SIG-M5 treated with dmso at 0.1 percent for 504 hours (cell line): Measurements from ENCODE around the gene PPP1R13B.
"Not testable (repeated sequence)": the region's sequence is repeated elsewhere in the genome, so short reads cannot be mapped to it uniquely, and the experiment has no call there.

Source experiments
- DNase-seq: peaks from one replicate; lab custom pipeline; 2025; ENCODE audit not compliant: unreplicated experiment; lab: John Stamatoyannopoulos, UW

The PPP1R13B gene

GRCh38 chr14:103859416-103860202 is 12.2 kb upstream of the PPP1R13B start:
- DNase-seq, result no peak

- DNase-seq, result no peak
Observed at GRCh38 chr14:103858063-103858781, 10.8 kb upstream of the PPP1R13B start.

GRCh38 chr14:103857256-103857655 is 9.9 kb upstream of the PPP1R13B start:
- DNase-seq, result no peak

DNA sequence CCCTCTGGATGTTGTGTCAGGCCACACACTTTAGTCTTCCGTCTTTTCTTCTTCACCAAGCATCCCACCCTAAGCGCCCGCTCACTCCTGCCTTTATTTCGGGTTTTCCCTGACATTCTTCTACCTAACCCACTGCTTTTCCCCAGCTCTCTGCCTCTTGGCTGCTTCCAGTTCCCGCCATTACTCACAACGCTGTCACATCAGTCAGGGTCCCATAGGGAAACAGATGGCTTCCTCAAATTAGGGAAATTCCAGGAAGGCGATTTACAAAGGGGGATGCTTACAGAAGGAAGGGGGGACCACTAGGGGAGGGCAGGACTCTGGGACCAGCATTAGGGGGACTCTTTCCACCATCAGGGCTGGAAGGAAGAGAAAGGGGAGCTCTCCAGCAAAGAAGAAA is 9.2 kb upstream of the PPP1R13B start:
- no peak for DNase-seq

- DNase-seq, result no peak
Observed at GRCh38 chr14:103856105-103856504, 8.7 kb upstream of the PPP1R13B start.

DNA sequence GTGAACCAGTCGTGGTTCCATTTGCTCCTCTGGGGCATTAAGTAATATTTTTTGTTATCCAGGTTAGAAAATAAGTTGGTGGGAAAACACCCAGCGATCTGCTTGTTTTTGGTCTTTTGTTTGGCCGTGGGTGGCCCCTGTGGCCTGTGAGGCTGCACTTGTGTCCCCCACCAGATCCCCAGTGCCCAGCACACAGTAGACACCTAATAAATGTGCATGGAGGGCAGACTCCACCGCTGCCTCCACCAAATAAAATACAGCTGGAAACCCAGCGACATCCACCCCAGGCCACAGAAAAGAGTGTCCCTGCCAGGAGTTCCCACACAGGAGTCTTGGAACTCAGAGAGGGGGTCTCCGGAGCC is 8.3 kb upstream of the PPP1R13B start:
- DNase-seq, result no peak

DNA sequence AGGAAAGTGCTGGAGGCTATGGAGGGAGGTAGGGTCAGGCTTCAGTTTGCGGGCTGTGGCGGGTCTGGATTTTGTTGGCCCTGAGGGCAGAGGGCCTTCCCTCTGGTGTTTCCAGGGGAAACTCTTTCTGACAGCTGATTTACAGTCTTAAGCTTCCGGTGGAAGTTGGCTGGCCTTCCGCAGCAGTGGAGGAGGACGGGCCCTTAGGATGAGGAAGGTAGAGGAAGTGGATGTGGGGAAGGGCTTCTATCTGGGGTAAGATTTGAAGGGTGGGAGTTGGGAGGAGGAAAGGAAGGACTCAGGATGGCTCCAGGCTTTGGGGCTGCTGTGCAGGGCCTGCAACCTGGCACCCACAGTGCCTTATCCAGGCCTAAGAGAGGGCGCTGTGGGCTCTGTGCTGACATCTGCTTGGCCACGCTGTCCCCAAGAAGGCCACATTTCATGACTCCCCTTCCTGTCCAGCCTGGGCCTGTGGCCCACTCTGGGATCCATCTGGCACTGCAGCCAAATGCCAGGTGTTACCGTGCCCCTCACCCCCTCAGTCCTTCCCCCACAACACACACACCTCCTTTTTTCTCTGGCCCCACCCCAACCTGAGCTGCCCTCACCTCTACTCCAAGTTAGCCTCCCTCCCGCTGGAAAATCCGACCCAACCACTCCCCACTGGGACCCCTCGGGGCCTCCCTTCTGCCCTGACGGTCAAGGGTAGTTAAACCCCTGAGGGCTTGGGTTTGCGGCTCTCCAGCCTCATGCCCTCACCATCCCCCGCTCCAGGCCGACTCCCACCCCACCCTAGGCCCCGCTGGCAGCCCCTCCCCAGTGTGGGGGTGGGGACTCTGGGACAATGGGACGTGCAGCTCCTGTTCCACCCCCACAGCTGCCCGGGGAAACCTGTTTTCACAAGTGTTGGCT is 7.7 kb upstream of the PPP1R13B start:
- DNase-seq, result peak; percentile 17

DNA sequence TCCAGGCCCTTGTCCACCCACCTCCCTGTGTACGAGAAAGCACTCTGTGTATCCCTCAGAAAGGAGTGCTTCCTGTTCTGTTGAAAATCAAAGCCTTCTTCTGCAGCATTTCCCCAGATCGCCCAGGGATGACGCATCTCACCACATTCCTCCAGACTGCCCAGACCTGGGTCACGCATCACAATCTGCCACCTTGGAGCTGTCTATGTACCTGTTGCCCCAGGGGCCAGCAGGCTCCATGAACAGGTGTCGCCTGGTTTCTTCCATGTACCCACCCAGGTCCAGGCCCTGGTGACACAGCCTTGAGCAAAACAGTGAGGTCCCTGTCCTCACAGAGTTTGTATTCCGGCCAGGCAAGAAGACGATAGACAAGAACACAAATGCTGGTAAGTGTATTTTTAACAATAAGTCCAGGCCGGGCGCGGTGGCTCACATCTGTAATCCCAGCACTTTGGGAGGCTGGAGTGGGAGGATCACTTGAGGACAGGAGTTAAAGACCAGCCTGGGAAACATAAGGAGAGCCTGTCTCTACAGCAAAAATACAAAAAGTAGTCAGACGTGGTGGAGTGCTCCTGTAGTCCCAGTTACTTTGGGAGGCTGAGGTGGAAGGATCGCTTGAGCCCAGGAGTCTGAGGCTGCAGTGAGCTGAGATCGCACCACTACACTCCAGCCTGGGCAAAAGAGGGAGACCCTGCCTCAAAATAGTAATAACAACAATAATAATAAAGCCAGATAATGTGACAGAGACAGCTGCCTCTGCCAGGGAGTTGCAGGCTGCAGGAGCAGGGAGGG is 6.8 kb upstream of the PPP1R13B start:
- no peak for DNase-seq

- DNase-seq, result no peak
Observed at GRCh38 chr14:103849151-103849886, 1.9 kb upstream of the PPP1R13B start.

DNA sequence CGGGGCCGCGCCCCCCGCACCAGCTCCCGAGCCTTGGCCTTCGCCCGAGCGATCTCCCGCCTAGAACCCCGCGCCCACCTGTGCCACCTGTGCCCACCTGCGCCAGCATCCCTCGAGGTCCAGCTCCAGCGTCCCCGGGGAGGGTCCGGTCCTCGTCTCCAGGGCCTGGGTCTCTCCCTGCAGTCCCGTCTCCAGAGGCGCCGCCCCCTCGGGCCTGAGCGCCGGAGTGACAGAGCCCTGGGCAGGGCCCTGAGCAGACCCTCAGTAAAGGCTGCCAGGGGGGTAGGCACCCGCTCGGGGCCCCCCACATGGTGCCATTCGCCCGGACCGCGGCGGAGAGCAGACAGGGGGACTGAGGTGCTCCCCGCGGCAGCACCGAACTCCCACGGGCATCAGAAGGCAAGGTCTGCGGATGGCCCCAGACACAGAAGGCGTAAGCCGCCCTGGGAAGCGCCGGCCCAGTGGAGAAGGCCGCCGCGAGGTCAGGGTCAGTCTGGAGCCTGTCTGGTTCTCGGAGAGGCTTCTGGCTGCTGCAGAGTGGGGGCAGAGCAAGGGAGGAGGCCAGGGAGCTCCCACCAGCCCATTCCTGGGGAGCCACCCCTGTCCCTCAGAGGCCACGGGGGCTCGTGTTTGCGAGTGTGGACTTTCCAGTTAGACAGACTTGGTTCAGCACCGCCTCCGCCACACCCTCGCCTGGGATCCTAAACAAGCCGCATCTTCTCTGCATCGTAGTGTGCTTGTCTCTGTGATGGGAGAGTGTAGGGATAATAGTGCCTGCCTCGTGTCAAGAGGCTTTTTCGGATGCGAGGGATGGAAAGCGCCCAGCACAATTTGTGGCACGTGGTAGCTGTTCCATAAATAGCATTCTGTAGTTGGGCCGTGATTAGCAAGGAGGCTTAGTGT is 1.1 kb upstream of the PPP1R13B start:
- no peak for DNase-seq

DNA sequence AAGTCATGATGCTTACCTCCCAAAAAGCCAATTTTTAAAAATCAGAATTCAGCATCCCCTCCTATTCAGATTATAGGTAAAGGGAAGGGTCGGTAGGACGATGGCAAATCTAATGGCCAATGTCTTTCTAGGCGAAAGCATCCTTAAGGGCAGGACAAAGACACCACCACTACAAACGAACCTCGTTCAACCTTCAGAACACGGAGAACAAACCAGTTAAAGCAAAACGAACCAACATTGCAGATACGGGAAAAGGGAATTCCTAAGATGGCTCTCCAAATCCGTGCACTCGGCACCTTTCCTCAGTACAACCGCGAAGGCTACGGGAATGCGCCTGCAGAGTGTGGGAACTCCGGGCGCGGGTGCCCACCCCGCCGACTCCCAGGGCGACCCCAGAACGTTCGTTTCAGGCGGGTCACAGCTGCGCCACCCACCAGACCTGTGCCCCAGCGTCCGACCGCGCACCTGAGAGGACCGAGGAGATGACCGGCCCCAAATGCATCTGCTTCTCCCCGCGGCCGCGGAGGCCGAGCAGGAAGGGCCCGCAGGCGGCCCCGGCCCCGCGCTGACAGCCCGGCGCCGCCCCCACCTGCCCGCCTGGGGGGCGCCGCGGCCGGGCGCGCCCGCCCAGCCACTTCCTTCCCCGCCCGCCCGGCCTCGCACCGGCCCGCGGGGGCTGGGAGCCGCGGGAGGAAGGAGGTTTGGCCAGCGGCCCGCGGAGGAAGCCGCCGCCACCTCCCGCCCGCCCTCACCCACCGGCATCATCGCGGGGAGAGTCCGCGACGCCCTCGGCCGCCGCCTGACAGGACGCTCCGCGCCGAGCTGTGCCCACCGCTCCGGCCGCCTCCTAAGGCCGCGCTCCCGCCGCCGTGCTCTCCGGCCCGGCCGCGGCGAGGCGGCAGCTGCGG is 578 bp downstream of the PPP1R13B start:
- DNase-seq, result no peak

DNA sequence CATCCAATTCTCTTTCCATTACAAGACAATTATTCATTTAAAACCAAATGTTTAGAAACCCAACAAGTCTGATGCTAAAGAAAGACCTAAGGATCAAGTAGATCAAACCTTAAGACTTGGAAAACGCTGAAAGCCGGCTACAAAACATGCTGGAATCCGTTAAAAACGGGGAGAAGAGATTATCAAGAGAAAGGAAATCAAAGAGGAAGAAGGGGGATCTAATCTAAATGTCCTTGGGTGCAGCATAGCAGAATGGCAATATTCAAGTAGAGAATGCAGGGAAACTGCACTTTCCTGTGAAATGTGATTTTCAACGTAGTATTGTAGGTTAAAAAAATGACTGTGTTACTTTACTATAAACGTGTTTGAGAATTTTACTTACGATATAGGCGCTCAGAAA is 1.3 kb downstream of the PPP1R13B start:
- no peak for DNase-seq

DNA sequence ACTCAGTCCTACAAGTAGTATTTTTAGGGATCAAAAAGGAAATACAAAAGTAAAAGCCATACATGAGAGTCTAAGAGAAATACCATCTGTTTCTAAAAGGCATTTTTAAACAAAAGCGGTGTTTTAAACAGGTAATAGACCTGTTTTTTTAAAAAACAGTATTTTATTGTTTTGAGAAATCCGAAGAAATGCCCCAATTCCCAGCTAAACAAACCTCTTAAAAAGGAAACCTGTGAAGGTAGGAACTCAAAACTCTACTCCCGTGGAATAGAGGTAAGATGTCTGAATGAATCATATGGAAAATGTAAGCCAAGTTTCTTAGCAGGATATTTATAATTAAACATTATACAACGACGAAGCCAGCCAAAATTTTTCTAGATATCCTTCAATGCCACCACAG is 2.0 kb downstream of the PPP1R13B start:
- no peak for DNase-seq

DNA sequence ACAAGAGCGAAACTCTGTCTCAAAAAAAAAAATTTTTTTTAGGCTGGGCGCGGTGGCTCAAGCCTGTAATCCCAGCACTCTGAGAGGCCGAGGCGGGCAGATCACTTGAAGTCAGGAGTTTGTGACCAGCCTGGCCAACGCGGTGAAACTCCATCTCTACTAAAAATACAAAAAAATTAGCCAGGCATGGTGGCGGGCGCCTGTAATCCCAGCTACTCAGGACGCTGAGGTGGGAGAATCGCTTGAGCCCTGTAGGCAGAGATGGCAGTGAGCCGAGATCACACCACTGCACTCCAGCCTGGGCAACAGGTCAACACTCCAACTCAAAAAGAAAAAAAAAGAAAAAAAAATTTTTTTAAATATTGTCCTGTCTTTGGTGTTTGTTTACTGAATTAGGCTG is 6.1 kb downstream of the PPP1R13B start:
- not testable (repeated sequence) for DNase-seq

GRCh38 chr14:103840014-103840413 is 7.4 kb downstream of the PPP1R13B start:
- no peak for DNase-seq

- no peak for DNase-seq
Observed at GRCh38 chr14:103839579-103839978, 7.8 kb downstream of the PPP1R13B start.

- no peak for DNase-seq
Observed at GRCh38 chr14:103838117-103838516, 9.3 kb downstream of the PPP1R13B start.
